KOPT-K1 (cell line): ENCODE data around the gene KISS1R.

Experiments used
- H3K27ac ChIP-seq: fragments of 200-600 bp; sonication (generic); 2 replicates; pipeline ENCODE4 v1.5.1; 2016; ENCODE audit warnings: antibody characterized with exemption, mild to moderate bottlenecking, low read depth, low read length; ENCODE audit not compliant: poor library complexity, severe bottlenecking
- H3K36me3 ChIP-seq: fragments of 200-600 bp; sonication (generic); 2 replicates; pipeline ENCODE4 v1.5.1; 2017; ENCODE audit warnings: antibody characterized with exemption, mild to moderate bottlenecking, low read length, moderate library complexity; ENCODE audit not compliant: insufficient read depth
- H3K9me3 ChIP-seq: fragments of 200-600 bp; sonication (generic); 2 replicates; pipeline ENCODE4 v1.5.1; 2017; ENCODE audit warnings: antibody characterized with exemption, low read length, mild to moderate bottlenecking; ENCODE audit not compliant: insufficient read depth, poor library complexity, severe bottlenecking

KISS1R gene

DNA sequence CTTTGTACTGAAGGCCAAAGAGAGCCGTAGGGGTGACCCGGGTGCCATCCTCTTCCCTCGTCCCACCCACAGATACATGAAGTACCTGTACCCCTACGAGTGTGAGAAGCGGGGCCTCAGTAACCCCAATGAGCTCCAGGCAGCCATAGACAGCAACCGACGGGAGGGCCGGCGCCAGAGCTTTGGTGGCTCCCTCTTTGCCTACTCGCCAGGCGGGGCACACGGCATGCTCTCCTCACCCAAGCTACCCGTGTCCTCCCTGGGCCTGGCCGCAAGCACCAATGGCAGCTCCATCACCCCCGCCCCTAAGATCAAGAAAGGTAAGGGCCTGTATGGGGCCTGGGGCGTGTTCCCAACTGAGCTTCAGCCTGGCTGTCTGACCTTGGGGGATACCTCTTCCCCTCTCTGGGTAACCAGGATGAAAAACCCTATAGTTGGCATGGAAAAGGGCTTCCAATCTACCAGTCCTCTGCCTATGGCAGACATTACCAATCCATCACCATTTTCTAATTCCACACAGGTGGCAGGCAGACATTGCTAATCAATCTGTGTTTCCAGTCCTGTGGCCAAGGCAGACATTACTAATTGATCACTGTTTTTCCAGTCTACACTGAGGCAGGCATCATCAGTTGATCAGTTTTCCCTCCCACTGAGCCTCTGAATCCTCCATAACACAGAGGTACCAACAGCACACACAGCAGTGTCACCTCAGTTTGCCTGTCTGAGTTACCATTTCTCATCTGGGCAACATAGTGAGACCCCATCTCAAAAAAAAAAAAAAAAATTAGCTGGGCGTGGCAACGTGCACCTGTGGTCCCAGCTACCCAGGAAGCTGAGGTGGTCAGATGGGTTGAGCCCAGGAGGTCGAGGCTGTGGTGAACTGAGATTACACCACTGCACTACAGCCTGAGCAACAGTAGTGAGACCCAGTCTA is 47.9 kb downstream of the KISS1R start:
- Histone ChIP-seq H3K27ac (no peak overlapping the region), H3K9me3 (peaks cover 1% of the 10 kb centered on the region), H3K36me3 (peaks cover 15% of the 10 kb centered on the region)

DNA sequence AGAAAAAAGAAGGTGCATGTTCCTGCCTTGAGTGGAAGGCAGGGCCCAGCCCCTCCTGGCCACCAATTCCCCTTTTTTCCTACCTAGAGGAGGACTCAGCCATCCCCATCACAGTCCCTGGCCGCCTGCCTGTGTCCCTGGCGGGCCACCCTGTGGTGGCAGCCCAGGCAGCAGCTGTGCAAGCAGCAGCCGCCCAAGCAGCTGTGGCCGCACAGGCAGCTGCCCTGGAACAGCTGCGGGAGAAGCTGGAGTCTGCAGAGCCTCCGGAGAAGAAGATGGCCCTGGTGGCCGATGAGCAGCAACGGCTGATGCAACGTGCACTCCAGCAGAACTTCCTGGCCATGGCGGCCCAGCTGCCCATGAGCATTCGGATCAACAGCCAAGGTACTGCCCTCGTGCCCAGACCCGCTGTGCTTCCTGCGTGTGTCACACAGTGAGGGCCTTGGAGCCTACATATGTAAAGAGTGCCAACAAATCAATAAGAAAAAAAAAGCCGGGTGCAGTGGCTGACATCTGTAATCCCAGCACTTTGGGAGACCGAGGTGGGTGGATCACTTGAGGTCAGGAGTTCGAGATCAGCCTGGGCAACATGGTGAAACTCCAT is 49.5 kb downstream of the KISS1R start:
- Histone ChIP-seq H3K9me3 (peaks cover 14% of the 10 kb centered on the region), H3K36me3 (peaks cover 27% of the 10 kb centered on the region), H3K27ac (no peak overlapping the region)
